ENCODE data around the gene SLC25A46. TPM values are rescaled to one million over a fixed set of nuclear protein-coding genes. Genes with fewer than 3 reads are reported as not detected.
A peak's percentile ranks its signal among the peaks of the same experiment; 100 is the strongest.

Gene SLC25A46
- total and polyA plus RNA-seq, 9 donors, result 11.9 to 38.7 (median 26.1) TPM

DNA sequence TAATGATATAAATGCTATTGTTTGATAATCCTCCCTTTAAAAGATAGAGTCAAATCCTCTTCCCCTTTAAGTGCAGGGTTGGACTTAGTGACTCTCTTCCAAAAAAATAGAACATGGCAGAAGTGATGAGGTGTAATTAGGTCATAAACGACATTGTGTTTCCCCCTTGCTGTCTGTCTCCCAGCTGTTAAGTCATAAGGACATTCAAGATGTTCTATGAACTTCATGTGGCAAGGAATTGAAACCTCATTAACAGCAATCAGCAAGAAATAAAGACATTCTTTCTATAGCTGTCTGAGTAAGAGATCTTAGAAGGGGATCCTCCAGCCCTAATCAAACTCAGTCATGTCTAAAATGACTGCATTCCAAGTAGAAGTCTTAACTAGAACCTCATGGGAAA lies 3.3 kb upstream of the SLC25A46 start:
- H3K27me3 ChIP-seq, result no peaks in the 10 kb centered on the region
- H3K4me1 ChIP-seq (ENCODE audit: insufficient read depth), result peaks cover 2% of the 10 kb centered on the region
- intact Hi-C loops (cut with DNase I), result no loop called here
- no peaks in the 10 kb centered on the region for H3K36me3 ChIP-seq
- no peak overlapping the region for H3K27ac ChIP-seq
- H3K4me3 ChIP-seq, result no peak overlapping the region
- H3K9me3 ChIP-seq, result no peaks in the 10 kb centered on the region
- no peak for DNase-seq
- no peak for TF ChIP-seq POLR2A (IDR thresholded peaks at IDR 0.05)
- TF ChIP-seq, protein P1, sequence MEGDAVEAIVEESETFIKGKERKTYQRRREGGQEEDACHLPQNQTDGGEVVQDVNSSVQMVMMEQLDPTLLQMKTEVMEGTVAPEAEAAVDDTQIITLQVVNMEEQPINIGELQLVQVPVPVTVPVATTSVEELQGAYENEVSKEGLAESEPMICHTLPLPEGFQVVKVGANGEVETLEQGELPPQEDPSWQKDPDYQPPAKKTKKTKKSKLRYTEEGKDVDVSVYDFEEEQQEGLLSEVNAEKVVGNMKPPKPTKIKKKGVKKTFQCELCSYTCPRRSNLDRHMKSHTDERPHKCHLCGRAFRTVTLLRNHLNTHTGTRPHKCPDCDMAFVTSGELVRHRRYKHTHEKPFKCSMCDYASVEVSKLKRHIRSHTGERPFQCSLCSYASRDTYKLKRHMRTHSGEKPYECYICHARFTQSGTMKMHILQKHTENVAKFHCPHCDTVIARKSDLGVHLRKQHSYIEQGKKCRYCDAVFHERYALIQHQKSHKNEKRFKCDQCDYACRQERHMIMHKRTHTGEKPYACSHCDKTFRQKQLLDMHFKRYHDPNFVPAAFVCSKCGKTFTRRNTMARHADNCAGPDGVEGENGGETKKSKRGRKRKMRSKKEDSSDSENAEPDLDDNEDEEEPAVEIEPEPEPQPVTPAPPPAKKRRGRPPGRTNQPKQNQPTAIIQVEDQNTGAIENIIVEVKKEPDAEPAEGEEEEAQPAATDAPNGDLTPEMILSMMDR (IDR thresholded peaks at IDR 0.05), result no peak
- no peak for TF ChIP-seq EP300 (IDR thresholded peaks at IDR 0.05)
- WGBS, 3 donors, result 22 to 46% (median 33%) methylated on average over 1 of the region's 1 CpG

GRCh38 chr5:110736753-110737152 lies 2.1 kb upstream of the SLC25A46 start:
- no peak overlapping the region for H3K27ac ChIP-seq
- H3K36me3 ChIP-seq, result no peaks in the 10 kb centered on the region
- no peak overlapping the region for H3K4me3 ChIP-seq
- no peaks in the 10 kb centered on the region for H3K9me3 ChIP-seq
- 44 to 63% (median 62%) methylated on average over 3 of the region's 3 CpGs for WGBS, 3 donors
- DNase-seq, result no peak
- no peaks in the 10 kb centered on the region for H3K27me3 ChIP-seq
- TF ChIP-seq, protein P1 (IDR thresholded peaks at IDR 0.05), result no peak
- TF ChIP-seq POLR2A (IDR thresholded peaks at IDR 0.05), result no peak
- peaks cover 2% of the 10 kb centered on the region for H3K4me1 ChIP-seq (ENCODE audit: insufficient read depth)
- intact Hi-C loops (cut with DNase I), result no loop called here

GRCh38 chr5:110738503-110738811 lies 350 bp upstream of the SLC25A46 start:
- Histone ChIP-seq H3K4me1 (ENCODE audit: insufficient read depth) (peaks cover 2% of the 10 kb centered on the region), H3K4me3 (peak overlapping the region; percentile 89), H3K27ac (peak overlapping the region in 1 of 2 donors; percentile 52), H3K27me3 (no peaks in the 10 kb centered on the region), H3K36me3 (no peaks in the 10 kb centered on the region), H3K9me3 (no peaks in the 10 kb centered on the region)
- no peak for DNase-seq
- intact Hi-C loops (cut with DNase I), result no loop called here
- WGBS, 3 donors, result 0% methylated on average over 14 of the region's 14 CpGs
- no peak for TF ChIP-seq EP300 (IDR thresholded peaks at IDR 0.05)
- TF ChIP-seq POLR2A (IDR thresholded peaks at IDR 0.05), result no peak
- TF ChIP-seq, protein P1 (IDR thresholded peaks at IDR 0.05), result no peak

DNA sequence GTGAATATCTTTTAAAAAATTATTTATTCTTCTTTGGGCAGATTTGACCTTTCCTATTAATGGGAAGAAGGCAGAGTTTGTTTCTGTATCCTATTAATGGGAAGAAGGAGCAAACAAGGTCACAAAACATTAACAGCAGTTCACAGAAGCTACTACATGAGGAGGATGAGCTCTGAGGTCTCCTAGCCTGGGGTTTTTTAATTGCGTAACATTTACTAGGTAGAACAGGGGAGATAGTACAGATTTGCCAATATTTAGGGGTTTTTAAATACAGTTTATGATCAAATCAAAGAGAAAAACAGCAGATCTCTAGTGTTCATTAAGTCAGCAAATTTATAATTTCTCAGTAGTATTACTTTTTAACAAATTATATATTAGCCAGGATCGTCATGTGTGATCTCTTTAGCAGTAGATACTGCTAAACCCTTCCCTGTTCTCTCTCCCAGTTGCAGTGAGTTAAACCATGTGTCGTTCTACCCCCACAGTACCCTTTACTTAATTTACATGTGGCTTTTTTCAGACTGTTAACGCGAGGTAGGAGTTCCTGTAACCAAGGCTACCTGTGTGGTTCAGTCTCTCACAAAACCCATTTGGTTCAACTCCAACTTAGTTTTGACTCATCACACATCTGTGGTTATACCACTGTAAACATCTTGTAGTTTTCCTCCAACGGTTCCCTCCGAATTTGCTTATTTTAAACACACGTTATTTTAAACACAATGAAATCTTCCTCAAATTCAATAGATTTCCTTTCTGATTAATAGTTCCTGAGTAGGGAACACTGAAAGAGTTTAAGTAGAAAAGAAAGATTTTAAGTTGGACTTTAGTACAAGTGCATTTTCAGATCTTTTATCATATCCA lies 13.3 kb downstream of the SLC25A46 start:
- 53 to 66% (median 65%) methylated on average over 8 of the region's 8 CpGs for WGBS, 3 donors
- Histone ChIP-seq H3K4me1 (ENCODE audit: insufficient read depth) (no peaks in the 10 kb centered on the region), H3K36me3 (no peaks in the 10 kb centered on the region), H3K9me3 (no peaks in the 10 kb centered on the region), H3K27ac (no peak overlapping the region), H3K4me3 (no peak overlapping the region), H3K27me3 (no peaks in the 10 kb centered on the region)
- DNase-seq, result no peak
- intact Hi-C loops (cut with DNase I), result no loop called here
- TF ChIP-seq POLR2A (IDR thresholded peaks at IDR 0.05), result no peak
- TF ChIP-seq, protein P1 (IDR thresholded peaks at IDR 0.05), result no peak
- TF ChIP-seq EP300 (IDR thresholded peaks at IDR 0.05), result no peak

Measured in ovary (tissue), 9 donors.